CD4-positive, alpha-beta T cell treated with Interleukin-15 for 4 hours (primary cell): Measurements from ENCODE around the gene GLUD2.
"Not testable (repeated sequence)": the region's sequence is repeated elsewhere in the genome, so short reads cannot be mapped to it uniquely, and the experiment has no call there.

Experiments
- DNase-seq: peaks from one replicate; pipeline ENCODE4 v3.0.0-alpha.2; 2020; ENCODE audit warnings: low spot score

GLUD2 gene

DNA sequence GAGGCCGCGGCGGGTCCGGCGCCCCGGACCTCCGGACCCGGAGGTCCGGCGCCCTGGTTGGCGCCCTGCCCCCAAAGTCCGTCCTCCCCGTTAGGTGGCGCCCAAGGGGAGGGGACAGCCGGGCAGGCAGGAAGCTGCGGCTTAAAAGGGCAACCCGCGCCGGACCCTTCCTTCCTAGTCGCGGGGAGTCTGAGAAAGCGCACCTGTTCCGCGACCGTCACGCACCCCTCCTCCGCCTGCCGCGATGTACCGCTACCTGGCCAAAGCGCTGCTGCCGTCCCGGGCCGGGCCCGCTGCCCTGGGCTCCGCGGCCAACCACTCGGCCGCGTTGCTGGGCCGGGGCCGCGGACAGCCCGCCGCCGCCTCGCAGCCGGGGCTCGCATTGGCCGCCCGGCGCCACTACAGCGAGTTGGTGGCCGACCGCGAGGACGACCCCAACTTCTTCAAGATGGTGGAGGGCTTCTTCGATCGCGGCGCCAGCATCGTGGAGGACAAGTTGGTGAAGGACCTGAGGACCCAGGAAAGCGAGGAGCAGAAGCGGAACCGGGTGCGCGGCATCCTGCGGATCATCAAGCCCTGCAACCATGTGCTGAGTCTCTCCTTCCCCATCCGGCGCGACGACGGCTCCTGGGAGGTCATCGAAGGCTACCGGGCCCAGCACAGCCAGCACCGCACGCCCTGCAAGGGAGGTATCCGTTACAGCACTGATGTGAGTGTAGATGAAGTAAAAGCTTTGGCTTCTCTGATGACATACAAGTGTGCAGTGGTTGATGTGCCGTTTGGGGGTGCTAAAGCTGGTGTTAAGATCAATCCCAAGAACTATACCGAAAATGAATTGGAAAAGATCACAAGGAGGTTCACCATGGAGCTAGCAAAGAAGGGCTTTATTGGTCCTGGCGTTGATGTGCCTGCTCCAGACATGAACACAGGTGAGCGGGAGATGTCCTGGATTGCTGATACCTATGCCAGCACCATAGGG, at the start of gene GLUD2:
GLUD2 (plus strand) TSS at position 170 of the 979 bp plus-strand sequence; CDS start at position 245, 75 bp downstream.
- DNase-seq: not testable (repeated sequence)

DNA sequence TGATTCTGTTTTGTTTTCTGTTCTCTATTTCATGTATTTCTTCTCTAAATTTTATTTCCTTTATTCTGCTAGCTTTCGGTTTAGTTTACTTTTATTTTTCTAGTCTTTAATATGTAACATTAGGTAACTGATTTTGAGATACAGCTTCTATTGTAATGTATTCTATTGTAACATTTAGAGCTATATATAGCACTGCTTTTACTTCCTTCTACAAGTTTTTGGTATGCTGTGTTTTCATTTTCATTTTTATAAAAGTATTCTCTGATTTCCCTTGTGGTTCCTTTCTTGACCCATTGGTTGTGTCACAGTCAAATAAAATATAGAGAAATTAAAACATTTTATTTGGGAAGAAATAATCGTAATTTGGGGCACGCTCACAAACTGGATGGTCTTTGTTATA, 48.0 kb upstream of the GLUD2 start:
- no peak for DNase-seq

DNA sequence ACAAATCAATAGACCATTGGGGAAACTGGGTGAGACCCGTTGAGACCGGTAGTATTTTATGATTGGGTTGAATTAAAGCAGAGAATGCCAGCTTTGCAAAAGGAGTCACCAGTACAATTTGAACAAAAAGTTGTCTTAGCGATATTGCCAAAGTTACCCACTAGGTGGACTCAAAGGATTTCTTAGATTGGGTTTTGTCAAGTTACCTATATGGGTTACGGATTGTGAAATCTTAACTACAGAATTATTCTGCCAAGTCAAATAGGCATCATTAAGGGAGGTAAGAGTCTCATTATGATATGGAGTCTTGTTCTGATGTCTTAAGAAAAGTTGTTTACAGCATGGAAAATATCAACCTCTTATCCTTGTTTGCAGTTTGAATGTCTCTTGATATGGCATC, 46.8 kb upstream of the GLUD2 start:
- no peak for DNase-seq

DNA sequence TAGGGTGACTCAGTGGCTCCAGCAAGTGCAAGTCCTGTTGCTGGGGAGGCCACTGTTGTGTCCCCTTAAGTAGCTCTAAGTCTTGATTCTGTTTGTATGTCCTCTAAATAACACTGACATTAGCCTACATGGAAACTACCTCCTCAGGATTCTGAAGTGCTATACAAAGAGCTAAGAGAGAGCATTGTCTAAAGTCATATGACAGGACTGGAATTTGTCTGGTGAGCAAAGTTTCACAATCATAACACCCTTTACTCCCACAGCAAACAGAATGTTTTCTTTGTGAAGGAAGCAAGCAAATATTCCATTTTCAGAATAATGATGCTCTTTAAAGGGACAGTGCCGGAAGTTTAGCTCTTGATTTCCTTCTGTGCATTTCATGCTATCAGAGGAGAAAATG, 38.5 kb upstream of the GLUD2 start:
- DNase-seq: no peak

DNA sequence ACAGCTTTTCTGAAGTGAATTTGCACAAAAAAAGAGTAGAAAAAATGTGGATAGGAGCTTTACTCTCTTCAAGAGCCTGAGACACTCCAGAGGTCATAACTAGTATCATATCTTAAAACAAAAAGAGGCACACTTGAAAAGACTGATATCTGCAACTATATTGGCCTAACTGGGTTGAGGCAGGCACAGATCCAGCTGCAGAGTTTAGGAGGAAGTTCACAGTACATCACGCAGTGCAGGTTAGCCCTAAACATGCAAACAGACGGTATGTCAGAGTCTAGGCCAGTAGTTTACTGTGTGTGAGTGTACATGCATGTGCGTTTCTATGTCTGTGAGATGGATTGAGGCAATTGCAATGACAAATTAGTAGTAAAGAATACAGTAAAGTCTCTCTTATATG, 37.6 kb upstream of the GLUD2 start:
- DNase-seq: no peak

DNA sequence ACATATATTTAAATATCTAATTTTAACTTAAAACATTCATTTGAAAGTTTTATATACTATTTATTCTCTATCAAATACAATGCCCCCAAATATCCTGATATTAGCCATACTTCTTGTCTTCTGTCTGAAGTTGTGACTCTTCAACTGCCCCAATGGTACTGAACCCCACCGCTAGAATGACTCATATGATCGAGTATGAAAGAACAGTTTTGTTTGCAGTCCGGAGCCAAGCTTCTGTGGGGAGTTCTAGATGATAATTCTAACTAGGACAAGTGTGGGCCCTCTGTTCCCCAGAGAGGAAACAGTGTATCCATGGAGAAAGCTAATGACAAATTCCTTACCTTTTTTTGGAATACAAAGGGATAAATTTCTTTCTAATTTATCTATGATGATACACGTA, 37.2 kb upstream of the GLUD2 start:
- DNase-seq: no peak

DNA sequence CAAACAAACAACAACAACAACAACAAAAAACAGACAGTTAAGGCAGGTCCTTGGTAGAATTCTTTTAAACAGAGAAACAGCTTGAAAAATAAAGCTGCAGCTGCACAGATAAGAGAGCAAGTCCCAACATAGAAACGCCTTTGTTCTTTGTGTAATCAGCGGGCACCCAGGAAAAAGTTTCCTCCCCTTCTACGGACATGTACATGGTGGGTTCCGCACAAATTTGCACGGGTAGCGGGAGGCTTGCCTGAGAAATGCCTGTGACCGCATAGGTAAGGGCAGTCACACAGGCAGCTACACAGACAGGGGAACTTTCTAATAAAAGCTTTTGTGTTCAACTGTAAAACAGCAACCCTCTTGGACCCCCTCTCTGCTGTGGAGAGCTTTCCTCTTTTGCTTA, 36.2 kb upstream of the GLUD2 start:
- DNase-seq: no peak

DNA sequence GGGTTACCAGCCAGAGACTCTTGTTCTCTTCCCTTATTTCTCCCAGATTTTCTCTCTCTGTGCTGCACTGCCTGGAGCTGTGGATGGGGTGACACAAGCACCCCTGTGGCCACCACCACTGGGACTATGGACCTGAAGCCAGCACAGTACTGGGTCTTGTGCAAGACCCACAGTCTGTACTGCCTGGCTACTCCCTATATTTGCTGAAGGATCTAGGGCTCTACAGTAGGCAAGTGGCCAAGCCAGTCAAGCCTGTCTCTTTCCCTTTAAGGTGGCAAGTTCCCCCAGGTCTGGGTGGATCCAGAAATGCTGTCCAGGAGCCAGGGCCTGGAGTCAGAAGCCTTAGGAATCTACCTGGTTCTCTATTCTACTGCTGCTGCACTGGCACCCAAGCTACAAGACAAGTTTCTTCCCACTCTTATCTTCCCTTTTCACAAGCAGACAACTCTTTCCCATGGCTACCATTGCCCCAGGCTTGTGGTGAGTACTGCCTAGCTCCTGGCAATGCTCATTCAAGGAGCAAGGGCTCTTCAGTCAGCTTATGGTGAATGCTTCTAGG, 33.4 kb upstream of the GLUD2 start:
- DNase-seq: no peak

DNA sequence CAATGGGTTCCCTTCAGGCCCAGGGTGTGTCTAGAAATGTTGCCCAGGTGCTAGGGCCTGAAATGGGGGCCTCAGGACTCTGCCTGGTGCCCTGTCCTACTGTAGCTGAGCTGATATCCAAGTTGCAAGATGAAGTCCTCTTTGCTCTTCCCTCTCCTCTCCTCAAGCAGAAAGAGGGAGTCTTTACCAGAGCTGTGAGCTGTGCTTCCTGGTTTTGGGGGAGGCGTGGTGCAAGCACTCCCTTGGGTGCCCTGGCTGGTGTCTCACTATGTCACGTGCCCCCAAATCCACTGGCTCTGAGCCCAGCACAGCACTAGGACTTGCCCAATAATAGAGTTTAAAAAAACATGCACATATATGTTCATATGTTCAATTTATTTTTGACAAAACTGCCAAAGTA, 32.6 kb upstream of the GLUD2 start:
- no peak for DNase-seq

DNA sequence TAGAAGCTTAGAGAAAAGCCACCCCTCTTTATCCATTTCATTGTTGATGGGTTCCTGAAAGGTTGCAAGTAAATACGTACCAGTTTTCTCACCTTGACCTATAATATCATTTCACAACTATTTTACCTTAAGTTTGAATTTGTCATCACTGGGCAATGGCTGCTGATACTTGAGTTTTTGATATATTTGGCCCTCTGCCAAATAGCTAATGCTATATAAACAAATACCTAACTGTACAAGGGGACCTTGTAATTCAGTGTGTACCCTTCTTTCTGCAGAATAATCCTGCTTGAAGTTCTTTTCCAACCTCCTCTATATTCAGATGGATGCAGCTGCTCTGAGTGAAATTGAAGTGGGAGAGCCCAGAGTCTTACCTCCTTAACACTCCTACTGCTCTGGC, 19.0 kb upstream of the GLUD2 start:
- no peak for DNase-seq

DNA sequence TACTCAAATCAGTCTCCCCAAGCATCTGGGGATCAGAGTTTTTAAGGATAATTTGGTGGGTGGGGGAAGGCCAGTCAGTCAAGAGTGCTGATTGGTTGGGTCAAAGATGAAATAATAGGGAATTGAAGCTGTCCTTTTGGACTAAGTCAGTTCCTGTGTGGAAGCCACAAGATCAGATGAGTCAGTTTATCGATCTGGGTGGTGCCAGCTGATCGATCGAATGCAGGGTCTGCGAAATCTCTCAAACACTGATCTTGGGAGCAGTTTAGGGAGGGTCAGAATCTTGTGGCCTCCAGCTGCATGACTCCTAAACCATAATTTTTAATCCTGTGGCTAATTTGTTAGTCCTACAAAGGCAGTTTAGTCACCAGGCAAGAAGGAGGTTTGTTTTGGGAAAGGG, 17.3 kb upstream of the GLUD2 start:
- no peak for DNase-seq

DNA sequence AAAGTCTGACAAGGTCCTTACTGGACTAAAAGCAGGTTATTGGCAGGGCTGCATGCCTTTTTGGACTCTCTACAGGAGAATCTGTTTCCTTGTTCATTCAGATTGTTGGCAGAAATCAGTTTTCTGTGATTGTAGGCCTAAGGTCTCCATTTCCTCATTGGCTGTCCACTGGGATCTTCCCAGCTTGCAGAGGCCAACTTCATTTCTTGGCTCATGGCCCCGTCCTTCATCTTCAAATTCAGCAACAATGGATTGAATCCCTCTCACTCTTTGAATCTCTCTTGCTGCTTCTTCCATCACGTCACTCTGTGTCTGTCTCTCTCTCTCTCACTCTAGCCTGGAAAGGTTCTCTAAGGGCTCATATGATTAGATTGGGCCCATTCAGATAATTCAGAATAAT, 14.9 kb upstream of the GLUD2 start:
- DNase-seq: no peak

DNA sequence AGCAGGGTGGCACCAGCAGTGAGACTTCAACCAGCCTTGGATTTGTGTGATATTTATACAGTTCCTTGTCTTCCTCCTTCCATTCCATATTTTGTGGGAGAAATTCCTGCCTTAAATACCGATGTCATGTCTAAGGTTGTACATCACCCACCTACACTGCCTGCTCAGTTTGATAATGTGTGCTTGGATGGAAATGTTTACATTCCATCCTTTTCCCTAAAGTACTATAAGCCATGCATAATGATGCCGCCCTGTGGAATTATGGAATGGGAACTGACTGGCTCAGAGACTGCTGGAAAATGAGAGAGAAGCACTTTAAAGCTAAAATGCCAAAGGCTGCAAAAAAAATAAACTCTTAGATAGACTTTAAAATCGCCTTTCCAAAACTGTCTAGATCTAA, 11.3 kb upstream of the GLUD2 start:
- no peak for DNase-seq

DNA sequence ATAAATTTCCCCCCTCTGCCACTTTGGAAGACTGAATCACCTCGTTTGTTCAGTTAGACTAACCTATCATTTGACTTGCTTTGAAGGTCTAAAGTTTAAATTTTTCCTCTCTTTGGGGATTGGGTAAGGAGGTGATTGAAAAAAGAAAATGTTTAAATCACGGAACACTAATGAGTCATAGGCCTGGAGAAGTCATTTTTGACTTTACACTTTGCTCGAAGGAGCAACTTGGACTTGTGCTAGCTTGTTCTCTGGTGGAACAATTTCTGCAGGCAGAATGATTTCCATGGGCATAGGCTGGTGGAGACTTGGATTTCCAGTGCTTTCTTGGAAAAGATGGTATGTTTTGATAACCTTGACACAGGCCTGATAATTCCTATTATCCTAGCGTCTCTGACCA, 10.5 kb upstream of the GLUD2 start:
- no peak for DNase-seq

DNA sequence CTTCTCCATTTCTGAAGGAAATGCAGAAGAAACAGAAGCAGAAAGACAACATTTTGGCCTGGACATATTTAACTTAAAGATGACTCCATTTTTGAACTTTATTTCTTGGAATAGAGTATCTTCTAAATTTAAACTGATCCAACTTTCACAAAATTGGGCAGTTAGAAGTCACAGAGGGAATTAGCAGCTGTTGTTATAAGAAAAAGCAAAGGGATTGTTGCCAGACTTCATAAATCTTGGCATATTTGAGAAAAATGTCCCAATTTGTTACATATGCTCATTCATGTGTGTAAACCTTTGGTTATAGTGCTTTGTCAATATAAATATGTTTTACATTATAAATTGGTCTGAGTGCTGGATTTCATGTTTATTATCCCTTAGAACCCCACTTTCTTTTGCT, 3.4 kb downstream of the GLUD2 start:
- DNase-seq: no peak

DNA sequence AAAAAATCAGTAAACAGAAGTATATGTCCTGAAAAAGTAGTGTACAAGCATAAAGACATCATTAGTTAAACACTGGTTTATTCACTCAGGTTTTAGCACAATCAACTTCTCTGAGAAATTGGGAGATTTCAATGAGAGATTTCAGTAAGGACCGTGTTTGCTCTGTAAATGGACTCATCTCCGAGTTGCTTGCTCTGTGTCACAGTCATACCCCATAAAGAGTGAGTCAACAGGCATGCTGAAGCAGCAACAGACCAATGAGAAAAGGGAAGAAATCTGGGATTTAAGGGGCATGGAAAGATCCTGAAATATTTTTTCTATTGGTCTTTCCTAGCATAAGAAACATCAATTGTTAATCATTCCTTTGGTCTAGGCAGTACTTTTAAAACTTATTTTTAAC, 4.7 kb downstream of the GLUD2 start:
- no peak for DNase-seq

DNA sequence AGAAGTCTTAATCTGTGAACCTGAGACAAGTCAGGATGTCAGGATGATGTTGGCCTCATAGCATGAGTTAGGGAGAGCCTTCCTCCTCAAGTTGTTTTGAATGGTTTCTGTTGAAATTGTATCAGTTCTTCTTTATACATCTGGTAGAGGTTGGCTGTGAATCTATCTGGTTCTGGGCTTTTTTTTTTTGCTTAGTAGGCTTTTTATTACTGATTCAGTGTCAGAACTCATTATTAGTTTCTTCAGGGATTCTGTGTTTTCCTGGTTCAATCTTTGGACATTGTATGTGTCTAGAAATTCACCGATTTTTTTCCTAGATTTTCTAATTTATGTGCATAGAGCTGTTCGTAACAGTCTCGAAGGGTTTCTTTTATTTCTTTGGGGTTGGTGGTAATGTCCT, 14.9 kb downstream of the GLUD2 start:
- no peak for DNase-seq

DNA sequence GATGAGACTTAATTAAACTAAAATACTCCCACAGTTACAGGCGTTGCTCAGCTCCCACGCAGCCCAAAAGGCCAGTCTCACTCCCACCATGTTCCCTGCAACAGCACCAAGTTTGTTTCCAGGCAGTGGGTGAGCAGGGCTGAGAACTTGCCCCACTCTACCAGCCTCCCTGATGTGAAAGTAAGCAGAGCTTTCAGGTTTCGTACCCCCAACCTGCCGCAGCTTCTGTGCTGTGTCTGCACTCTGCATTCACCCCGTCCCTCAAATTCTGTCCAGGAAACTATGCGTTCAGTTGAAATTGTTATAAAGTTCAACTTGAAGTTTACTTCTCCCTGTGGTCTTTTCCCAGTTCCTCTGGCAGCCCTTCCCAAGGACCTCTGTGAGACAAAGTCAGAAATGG, 17.2 kb downstream of the GLUD2 start:
- DNase-seq: no peak

DNA sequence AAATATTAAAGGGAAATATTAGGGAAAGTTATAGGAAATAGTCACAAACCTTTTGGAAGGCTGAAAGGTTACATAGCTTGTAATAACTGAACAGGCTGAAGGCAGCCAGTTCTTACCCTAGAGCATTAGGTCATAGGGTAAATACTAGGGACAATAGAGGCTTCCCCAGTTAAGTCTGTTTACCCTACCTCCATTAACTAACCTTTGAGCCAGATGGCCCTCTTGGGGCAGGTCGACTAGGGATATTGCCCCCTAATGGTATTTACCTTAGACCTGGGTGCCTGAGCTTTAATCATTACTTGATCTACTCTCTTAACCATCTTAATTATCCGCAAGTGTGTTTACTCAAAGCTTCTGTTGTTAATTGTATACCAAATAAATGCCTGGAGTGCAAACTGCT, 36.8 kb downstream of the GLUD2 start:
- not testable (repeated sequence) for DNase-seq

DNA sequence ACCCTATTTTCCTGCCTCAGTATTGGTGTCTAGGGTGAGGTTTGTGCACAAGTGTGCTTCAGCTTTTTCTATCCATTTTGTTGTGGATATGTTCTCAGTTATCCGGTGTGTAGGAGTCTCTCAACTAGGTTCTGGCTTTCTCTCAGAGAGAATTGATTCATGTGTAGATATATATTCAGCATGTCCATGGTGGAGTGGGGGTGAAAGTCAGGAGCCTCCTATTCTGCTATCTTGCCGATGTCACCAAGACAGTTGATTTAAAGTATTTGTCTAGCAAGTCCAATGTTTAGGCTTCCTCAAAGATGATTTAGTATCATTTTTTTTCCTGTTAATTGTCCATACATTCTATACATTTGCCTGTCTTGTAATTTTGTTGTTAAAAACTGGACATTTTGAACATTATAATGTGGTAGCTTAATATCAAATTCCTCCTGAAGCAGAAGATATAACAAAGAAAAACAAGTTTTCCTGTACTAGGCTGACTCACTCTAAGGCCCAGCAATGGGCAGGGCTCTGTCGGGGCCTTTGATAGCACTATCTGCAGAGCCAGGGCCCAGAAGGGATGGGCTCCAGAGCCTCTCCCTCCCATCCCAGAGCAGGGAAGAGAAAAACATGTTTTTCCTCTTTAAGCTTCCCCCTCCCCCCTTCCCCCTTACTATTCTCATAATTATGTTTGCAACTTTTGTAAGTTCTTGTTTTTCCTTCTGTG, 37.6 kb downstream of the GLUD2 start:
- DNase-seq: no peak

DNA sequence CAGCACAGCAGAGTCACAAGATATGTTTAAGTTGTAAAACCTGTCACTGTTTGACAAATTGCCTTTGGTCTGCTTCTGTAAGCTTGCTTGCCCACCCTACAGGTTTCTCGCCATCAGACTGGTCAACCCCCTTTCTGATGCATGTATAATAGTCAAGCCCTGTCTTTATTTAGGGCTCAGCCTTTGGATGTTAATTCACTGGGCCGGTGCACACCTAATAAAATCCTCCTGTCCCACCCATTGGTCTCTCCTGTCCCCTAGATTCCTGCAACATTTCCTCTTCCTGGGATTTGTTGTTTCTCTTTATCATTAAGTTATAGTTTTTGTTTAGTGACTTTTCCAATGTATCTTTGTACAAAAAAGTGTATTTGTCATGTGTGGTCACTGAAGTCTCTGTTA, 38.2 kb downstream of the GLUD2 start:
- DNase-seq: no peak

DNA sequence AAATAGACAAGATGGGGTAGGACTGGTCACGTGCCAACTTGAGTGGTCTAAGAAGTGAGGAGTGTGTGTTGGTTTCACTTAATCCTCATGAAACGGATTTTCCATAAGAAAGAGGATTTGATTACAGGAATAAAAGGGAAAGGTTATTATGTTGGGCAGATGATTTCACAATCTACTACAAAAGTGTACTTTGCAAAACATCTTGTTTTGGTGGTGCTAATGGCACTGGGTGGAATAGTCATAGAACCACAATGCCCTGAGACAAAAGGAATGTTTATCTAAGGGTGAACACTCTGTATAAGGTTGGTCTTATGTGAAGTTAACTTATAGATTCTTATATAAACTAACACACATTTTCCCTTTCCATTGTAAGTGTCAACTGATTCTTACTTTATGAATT, 45.6 kb downstream of the GLUD2 start:
- no peak for DNase-seq
